ENCODE results near the gene LTBP1.

DNA sequence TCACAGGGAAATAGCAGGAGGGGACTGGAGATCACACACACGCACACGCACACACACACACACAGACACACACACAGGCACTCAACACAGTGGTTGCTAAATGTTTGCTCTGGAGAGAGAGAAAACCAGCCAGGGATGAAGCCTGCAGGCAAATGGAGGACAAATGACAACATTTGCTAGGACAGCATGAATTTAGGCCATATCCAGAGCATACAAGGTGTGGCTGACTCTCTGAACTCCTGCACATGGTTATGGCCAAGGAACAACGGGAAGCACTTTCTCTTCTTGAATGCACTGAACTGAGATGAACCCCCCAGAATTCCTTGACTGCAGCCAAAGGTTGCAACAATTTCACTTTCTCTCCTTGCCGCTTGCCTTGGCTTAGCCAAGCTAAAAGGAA lies 299.7 kb downstream of the LTBP1 start:
- no peak for TF ChIP-seq MYC (IDR thresholded peaks at IDR 0.05; ENCODE audit: insufficient read depth, insufficient read length, insufficient replicate concordance, low read length, severe bottlenecking)
- TF ChIP-seq FOXM1 (IDR thresholded peaks at IDR 0.05; ENCODE audit: low read depth, low read length): no peak
- TF ChIP-seq NFXL1 (IDR thresholded peaks at IDR 0.05; ENCODE audit: borderline replicate concordance): no peak
- no peak for TF ChIP-seq ESRRA (IDR thresholded peaks at IDR 0.05; ENCODE audit: low read length)
- TF ChIP-seq, protein P1, sequence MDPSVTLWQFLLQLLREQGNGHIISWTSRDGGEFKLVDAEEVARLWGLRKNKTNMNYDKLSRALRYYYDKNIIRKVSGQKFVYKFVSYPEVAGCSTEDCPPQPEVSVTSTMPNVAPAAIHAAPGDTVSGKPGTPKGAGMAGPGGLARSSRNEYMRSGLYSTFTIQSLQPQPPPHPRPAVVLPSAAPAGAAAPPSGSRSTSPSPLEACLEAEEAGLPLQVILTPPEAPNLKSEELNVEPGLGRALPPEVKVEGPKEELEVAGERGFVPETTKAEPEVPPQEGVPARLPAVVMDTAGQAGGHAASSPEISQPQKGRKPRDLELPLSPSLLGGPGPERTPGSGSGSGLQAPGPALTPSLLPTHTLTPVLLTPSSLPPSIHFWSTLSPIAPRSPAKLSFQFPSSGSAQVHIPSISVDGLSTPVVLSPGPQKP (IDR thresholded peaks at IDR 0.05; ENCODE audit: low read depth, low read length): no peak
- TF ChIP-seq EZH2 (IDR thresholded peaks at IDR 0.05; ENCODE audit: borderline replicate concordance, control insufficient read depth, low read depth, low read length): no peak

Measured in GM12878 (cell line).